Measurements from ENCODE around the gene OSTC.
A peak's percentile ranks its signal among the peaks of the same experiment; 100 is the strongest.

Gene OSTC

DNA sequence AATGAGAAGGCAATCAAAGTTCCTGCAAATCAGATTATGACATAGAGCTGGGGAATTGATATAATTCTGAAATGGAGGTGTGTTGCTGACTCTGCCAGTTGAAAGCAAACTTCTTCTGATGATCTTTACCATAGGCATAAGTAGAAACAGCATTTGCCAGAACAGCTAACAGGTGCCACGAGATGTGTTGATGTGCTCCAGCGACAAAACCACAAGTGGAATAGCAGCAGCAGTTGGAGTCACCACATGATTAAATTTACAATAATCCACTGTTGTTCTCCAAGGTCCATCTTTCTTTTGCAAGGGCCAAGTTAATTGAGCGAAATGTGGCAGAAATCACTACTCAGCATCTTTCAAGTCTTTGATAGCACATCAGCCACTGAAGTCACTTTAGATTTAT lies 3.7 kb upstream of the OSTC start:
- TF ChIP-seq, protein P1, sequence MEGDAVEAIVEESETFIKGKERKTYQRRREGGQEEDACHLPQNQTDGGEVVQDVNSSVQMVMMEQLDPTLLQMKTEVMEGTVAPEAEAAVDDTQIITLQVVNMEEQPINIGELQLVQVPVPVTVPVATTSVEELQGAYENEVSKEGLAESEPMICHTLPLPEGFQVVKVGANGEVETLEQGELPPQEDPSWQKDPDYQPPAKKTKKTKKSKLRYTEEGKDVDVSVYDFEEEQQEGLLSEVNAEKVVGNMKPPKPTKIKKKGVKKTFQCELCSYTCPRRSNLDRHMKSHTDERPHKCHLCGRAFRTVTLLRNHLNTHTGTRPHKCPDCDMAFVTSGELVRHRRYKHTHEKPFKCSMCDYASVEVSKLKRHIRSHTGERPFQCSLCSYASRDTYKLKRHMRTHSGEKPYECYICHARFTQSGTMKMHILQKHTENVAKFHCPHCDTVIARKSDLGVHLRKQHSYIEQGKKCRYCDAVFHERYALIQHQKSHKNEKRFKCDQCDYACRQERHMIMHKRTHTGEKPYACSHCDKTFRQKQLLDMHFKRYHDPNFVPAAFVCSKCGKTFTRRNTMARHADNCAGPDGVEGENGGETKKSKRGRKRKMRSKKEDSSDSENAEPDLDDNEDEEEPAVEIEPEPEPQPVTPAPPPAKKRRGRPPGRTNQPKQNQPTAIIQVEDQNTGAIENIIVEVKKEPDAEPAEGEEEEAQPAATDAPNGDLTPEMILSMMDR (IDR thresholded peaks at IDR 0.05; ENCODE audit: borderline replicate concordance, insufficient read depth, low read depth, low read length), result no peak
- no peak overlapping the region for H3K4me3 ChIP-seq (ENCODE audit: low read depth, low read length)

DNA sequence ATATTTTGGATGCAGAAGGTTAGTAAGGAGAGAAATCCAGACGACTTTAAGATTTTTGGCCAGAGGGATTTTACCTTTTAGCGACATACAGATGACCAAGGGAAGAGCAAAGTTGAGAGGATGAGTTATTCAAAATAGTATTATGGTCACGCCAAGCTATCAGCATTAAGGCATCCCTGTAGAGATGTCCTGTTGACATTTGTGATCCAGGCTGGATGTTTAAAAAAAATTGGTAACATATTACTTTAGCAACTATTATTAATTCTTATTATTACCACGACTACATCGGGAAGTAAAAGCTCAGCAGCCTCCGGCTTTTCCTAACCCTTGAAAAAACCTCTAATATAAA lies 562 bp upstream of the OSTC start:
- TF ChIP-seq, protein P1 (IDR thresholded peaks at IDR 0.05; ENCODE audit: borderline replicate concordance, insufficient read depth, low read depth, low read length), result no peak
- peak overlapping the region; percentile 36 for H3K4me3 ChIP-seq (ENCODE audit: low read depth, low read length)

DNA sequence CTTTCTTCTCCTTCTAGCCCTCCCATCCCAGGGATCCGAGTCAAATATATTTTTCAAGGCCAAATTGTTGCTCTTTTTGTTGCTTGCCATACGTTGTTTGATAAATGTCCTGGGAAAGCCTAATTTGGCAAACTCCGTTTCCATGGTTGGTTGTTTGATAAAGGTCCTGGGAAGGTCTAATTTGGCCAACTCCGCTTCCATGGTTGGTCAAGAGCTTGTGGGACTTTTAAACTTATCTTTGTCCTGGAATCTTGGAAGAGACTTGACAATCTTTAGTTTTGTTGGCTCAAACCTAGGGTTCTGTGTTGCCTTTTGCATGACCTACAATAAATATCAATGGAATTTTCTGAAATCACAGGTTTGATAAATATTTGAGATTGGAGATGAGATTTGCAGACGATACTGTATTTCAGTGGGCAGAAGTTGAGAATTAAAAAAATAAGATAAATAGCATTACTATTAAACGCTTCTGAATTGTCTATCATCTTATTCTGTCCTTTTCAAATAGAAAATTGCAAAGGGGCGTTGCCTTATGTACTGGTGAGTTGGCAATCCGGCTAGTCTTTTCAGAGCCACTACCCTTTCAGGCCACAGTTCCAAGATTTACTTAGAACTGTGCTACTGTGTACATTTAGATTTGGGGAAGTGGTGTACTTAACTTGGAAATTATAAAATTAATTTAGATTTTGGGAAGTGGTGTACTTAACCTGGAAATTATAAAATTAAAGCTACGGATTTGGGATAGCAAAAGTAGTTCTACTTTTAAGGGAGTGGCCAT lies 804 bp downstream of the OSTC start:
- TF ChIP-seq, protein P1 (IDR thresholded peaks at IDR 0.05; ENCODE audit: borderline replicate concordance, insufficient read depth, low read depth, low read length), result no peak

DNA sequence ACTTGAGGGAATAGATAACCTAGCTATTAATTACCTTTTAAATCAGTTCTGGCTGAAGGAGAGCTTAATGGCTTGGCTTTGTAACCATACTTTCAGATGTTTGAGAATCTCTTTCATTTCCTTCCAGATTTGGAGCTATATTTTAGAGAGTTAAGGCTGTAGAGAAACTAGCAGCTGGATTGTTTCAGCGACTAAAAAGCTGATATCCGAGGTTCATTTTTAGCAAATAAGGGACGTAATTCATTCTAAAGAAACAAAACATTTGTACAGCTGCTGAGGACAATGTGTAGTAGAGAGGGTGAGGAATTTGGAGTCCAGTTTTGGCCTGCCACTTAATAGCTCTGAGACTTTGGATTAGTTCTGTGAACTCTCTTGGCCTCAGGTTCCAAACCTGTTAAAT lies 12.2 kb downstream of the OSTC start:
- TF ChIP-seq, protein P1 (IDR thresholded peaks at IDR 0.05; ENCODE audit: borderline replicate concordance, insufficient read depth, low read depth, low read length), result no peak
- H3K4me3 ChIP-seq (ENCODE audit: low read depth, low read length), result no peak overlapping the region

More for the DNA sequence above, 804 bp downstream of the OSTC start:
- peak overlapping the region; percentile 68 for H3K4me3 ChIP-seq (ENCODE audit: low read depth, low read length)

DNA sequence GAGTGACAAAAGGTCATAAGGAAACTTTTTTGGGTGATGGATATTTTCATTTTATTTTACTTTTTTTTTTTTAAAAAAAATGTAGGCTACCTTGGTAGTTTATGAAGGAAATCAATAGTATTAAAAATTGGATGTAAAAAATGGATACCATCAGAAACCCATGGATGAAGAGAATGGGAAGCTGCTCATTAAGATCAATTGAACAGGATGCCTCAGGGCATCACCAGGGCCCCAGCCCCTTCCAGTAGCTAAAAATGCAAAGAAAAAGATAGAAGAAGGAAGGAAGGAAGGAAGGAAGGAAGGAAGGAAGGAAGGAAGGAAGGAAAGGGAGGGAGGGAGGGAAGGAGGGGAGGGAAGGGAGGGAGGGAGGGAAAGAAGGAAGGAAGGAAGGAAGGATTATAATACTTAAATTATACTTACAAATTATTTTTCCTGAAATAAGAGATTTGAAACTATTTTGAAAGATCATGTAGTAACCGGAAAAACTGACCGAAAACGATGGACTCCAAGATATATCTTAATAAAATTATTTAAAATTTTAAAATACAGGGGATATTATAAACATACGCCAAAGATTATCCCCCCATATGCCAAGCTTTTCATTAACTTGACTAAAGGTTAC lies 24.1 kb downstream of the OSTC start:
- TF ChIP-seq, protein P1 (IDR thresholded peaks at IDR 0.05; ENCODE audit: borderline replicate concordance, insufficient read depth, low read depth, low read length), result no peak
- H3K4me3 ChIP-seq (ENCODE audit: low read depth, low read length), result no peak overlapping the region

DNA sequence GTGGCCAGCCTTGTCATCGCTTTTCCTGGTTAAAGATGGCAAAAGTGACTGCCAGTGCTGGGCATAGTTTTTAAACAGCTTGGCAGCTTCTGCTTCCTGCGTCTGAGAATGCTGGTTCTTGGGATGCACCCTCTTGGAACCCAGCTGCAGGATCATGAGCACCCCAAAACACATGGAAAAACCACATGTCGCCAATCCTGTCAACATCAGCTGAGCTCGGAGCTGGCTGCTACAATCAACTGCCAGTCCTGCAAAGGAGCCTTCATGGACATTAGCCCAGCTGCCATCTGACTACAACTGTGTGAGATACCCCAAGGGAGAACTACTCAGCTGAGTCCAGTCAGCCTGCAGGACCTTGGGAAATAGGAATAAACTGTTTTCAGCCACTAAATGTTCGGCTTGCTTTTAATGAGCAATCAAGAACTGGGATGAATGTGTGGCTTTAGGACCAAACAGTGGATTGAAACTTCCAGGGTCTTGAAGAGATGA lies 31.0 kb downstream of the OSTC start:
- H3K4me3 ChIP-seq (ENCODE audit: low read depth, low read length), result no peak overlapping the region
- TF ChIP-seq, protein P1 (IDR thresholded peaks at IDR 0.05; ENCODE audit: borderline replicate concordance, insufficient read depth, low read depth, low read length), result no peak

DNA sequence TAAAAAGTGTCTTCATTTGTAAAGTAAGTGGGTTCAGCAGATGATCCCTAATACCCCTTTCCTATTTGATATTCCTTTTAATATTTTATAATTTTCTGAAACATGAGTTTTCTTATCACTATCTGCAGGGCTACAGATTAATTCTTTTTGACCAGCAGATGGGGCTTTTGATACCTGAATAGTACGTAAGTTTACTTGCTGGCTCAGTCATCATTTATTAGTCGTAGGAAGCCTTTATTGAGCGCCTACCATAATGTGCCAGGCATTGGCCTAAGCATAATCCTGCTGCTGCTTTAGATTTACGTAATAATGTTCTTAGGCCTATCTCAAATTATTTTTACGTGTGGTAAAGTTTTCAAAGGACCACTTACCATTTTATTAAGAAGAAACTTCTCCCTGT lies 33.1 kb downstream of the OSTC start:
- TF ChIP-seq, protein P1 (IDR thresholded peaks at IDR 0.05; ENCODE audit: borderline replicate concordance, insufficient read depth, low read depth, low read length), result no peak
- no peak overlapping the region for H3K4me3 ChIP-seq (ENCODE audit: low read depth, low read length)
